ENCODE results near the gene CTSG.
"Not testable (repeated sequence)": the region's sequence is repeated elsewhere in the genome, so short reads cannot be mapped to it uniquely, and the experiment has no call there.

Gene CTSG

DNA sequence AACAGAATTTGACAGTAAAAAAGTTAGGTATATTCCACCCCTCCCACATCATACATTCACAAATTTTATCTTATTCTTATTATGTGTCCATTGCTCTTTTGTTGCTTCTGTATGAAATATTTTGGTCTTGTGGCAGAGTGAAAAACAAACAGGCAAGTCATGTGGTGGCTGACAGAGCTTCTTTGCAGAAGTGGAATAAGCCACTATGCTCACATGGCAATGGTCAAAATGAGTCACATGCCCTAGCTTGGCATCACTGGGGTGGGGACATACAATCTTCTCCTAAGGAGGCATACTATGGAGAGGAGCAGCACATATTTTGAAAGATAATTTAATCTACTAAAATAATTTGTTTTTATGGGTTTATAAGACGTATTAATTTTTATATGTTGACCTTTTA is 40.3 kb downstream of the CTSG start:
- peak in 1 of 2 donors; percentile 5 for DNase-seq

DNA sequence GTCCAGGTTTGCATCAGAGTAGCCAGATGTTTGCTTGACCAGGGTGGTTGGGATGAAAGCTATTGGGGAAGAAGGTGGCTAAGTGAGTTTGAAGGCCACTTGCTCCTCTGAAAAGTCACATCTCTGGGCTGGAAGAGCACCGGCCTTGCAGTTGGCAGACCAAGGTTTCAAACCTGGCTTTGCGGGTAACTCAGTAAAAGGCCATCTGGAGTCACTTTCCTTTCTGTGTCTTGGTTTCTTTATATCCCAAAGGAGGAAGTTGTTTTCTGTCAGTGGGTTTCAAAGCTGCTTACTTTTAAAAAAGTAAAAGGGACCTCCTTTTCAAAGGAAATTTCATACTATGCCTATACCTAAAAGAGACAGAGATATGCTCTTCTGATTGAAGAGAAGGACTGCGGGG is 41.8 kb downstream of the CTSG start:
- no peak for DNase-seq

GRCh38 chr14:24525877-24526620 is 50.0 kb downstream of the CTSG start:
- DNase-seq = not testable (repeated sequence)
